Glutamatergic neuron (in vitro differentiated cells): ENCODE results near the gene TAGLN3. TPM values are rescaled to one million over a fixed set of nuclear protein-coding genes. Genes with fewer than 3 reads are reported as not detected.

Experiments used
- DNase-seq: peaks from one replicate; pipeline ENCODE4 v3.0.0; 2022
- H3K27ac Mint-ChIP-seq: one replicate; pipeline ENCODE4 v1.8.0; 2020; ENCODE audit warnings: mild to moderate bottlenecking, mixed read lengths, inconsistent platforms; ENCODE audit not compliant: unreplicated experiment
- H3K27me3 Mint-ChIP-seq: one replicate; pipeline ENCODE4 v1.8.0; 2020; ENCODE audit warnings: mild to moderate bottlenecking, moderate library complexity, mixed read lengths, inconsistent platforms; ENCODE audit not compliant: unreplicated experiment
- H3K36me3 Mint-ChIP-seq: one replicate; pipeline ENCODE4 v1.8.0; 2020; ENCODE audit warnings: mild to moderate bottlenecking, mixed read lengths, inconsistent platforms; ENCODE audit not compliant: unreplicated experiment
- H3K4me1 Mint-ChIP-seq: one replicate; pipeline ENCODE4 v1.8.0; 2020; ENCODE audit warnings: mild to moderate bottlenecking, low read depth, mixed read lengths, inconsistent platforms; ENCODE audit not compliant: unreplicated experiment
- H3K4me3 Mint-ChIP-seq: one replicate; pipeline ENCODE4 v1.8.0; 2020; ENCODE audit warnings: mild to moderate bottlenecking, mixed read lengths, inconsistent platforms; ENCODE audit not compliant: unreplicated experiment
- H3K9me3 Mint-ChIP-seq: one replicate; pipeline ENCODE4 v1.8.0; 2020; ENCODE audit warnings: mild to moderate bottlenecking, moderate library complexity, mixed read lengths, inconsistent platforms; ENCODE audit not compliant: unreplicated experiment
- CTCF ChIP-seq: fragments of 200-600 bp; sonication (generic); IDR thresholded peaks from one replicate; pipeline ENCODE4 v1.5.0; 2021; ENCODE audit not compliant: partially characterized antibody, unreplicated experiment
- long read RNA-seq: library from polyadenylated mRNA; unstranded; transcript quantifications from one replicate; pipeline ENCODE4 v2.0.0, GENCODE V29; 2020; ENCODE audit not compliant: unreplicated experiment
- total RNA-seq: library from RNA; stranded (reverse); fragmentation: NEBNext Ultra II Directional; extraction: Animal tissue kit (Norgen Biotek cat#: 25700); gene quantifications from one replicate; pipeline ENCODE4 v1.2.1, GENCODE V29; 2021; ENCODE audit not compliant: unreplicated experiment

Gene TAGLN3
- 819 TPM for total RNA-seq
- long read RNA-seq, transcript TAGLN3-202 (5 exons, 1,488 nt) = minor isoform, 121 of 896 reads
- long read RNA-seq, transcript TAGLN3-201 (5 exons, 1,349 nt) = minor isoform, 13 of 896 reads
- long read RNA-seq, transcript TAGLN3-205 (5 exons, 1,301 nt) = major isoform, 473 of 896 reads
- long read RNA-seq, transcript TAGLN3-203 (4 exons, 1,164 nt) = minor isoform, 238 of 896 reads
- long read RNA-seq, partial matches to known transcripts = 25 of 896 reads
- long read RNA-seq, other reads (novel, unspliced or antisense) = 26 of 896 reads

GRCh38 chr3:111998636-111999483 lies at the start of gene TAGLN3:
Gene TAGLN3, plus strand, starts transcription at chr3:111998922. Its CDS starts 501 bp downstream, at chr3:111999423.
- H3K4me3 Mint-ChIP-seq = peak within 1 kb of the TSS; percentile 92
- H3K27ac Mint-ChIP-seq = peak within 1 kb of the TSS; percentile 98
- DNase-seq = peak; percentile 85
- peaks cover 35% of the 10 kb centered on the region for H3K9me3 Mint-ChIP-seq
- H3K27me3 Mint-ChIP-seq = peaks cover 18% of the 10 kb centered on the region
- no peak for TF ChIP-seq CTCF
- peaks cover 12% of the 10 kb centered on the region for H3K36me3 Mint-ChIP-seq
- peaks cover 32% of the 10 kb centered on the region for H3K4me1 Mint-ChIP-seq

GRCh38 chr3:111949712-111950111 lies 49.0 kb upstream of the TAGLN3 start:
- TF ChIP-seq CTCF = no peak
- no peak overlapping the region for H3K27ac Mint-ChIP-seq
- peaks cover 3% of the 10 kb centered on the region for H3K9me3 Mint-ChIP-seq
- peaks cover 16% of the 10 kb centered on the region for H3K4me1 Mint-ChIP-seq
- H3K27me3 Mint-ChIP-seq = no peaks in the 10 kb centered on the region
- H3K36me3 Mint-ChIP-seq = no peaks in the 10 kb centered on the region
- DNase-seq = no peak
- H3K4me3 Mint-ChIP-seq = no peak overlapping the region

GRCh38 chr3:111951032-111951431 lies 47.7 kb upstream of the TAGLN3 start:
- Mint-ChIP-seq H3K27me3 (no peaks in the 10 kb centered on the region), H3K27ac (no peak overlapping the region), H3K36me3 (no peaks in the 10 kb centered on the region), H3K9me3 (peaks cover 3% of the 10 kb centered on the region), H3K4me1 (peaks cover 16% of the 10 kb centered on the region), H3K4me3 (no peak overlapping the region)
- no peak for DNase-seq
- no peak for TF ChIP-seq CTCF

GRCh38 chr3:111952086-111952485 lies 46.6 kb upstream of the TAGLN3 start:
- Mint-ChIP-seq H3K27me3 (no peaks in the 10 kb centered on the region), H3K4me3 (no peak overlapping the region), H3K36me3 (no peaks in the 10 kb centered on the region), H3K4me1 (peaks cover 23% of the 10 kb centered on the region), H3K27ac (peak overlapping the region; percentile 57), H3K9me3 (peaks cover 3% of the 10 kb centered on the region)
- DNase-seq = no peak
- TF ChIP-seq CTCF = no peak

- Mint-ChIP-seq H3K9me3 (peaks cover 3% of the 10 kb centered on the region), H3K36me3 (no peaks in the 10 kb centered on the region), H3K4me3 (no peak overlapping the region), H3K4me1 (peaks cover 28% of the 10 kb centered on the region), H3K27me3 (no peaks in the 10 kb centered on the region), H3K27ac (peak overlapping the region; percentile 14)
- no peak for TF ChIP-seq CTCF
- DNase-seq = no peak
Measured at GRCh38 chr3:111952866-111953450, 45.8 kb upstream of the TAGLN3 start.
